SH-SY5Y (cell line): ENCODE measurements around the gene COX7A2.

Experiments used
- GATA2 ChIP-seq: IDR thresholded peaks from 2 replicates; pipeline ENCODE4 v1.6.1; 2011; ENCODE audit warnings: mild to moderate bottlenecking, low read depth, low read length
- GATA3 ChIP-seq: IDR thresholded peaks from 2 replicates; pipeline ENCODE4 v1.6.1; 2011; ENCODE audit warnings: low read depth, mild to moderate bottlenecking, low read length, moderate library complexity

DNA sequence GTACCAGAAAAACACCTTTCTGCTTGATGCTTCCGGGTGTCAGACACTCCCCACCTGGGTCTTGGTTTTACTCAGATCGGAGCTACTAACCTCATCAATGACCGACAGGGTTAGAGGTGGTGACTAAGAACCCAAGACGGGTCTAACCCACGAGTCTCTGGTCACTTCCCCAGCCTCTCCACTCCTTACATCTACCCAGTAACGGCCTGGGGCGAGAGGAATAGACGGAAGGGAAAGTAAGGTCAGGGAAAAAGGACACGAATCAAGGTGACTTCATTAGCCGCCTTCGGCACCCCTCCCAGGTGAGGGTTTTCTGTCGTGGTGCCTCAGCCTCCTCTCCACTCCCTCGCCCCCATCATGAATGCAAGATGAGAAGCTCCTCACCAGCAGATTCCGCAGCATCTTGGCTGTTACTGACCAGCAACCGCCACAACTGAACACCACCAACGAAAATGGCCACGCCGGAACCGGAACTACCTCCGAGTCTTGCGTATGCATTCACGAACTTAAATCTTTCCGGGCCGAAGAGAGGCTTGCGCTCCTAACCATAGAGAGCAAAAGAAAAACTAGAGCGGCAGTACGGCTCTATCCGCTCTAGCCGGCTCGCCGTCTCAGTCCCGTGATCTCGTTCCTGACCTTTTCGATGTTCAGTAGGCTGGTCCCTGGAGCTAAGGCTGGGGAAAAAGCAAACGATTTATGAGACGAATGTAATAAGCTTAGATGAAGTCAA, at the start of gene COX7A2:
- TF ChIP-seq GATA2 (no peak), GATA3 (no peak)
